HG03025 (cell line): ENCODE data around the gene OR4D2.
"Not testable (repeated sequence)": the region's sequence is repeated elsewhere in the genome, so short reads cannot be mapped to it uniquely, and the experiment has no call there.

Source experiments
- ATAC-seq: cut with Tn5 transposase; IDR thresholded peaks from one replicate; pipeline ENCODE4 v1.9.1; 2021; ENCODE audit warnings: mild to moderate bottlenecking, moderate library complexity; ENCODE audit not compliant: unreplicated experiment, low FRiP score

Gene OR4D2

GRCh38 chr17:58166682-58167081 lies at the start of gene OR4D2:
OR4D2 (plus strand) TSS chr17:58166982; CDS start chr17:58169656, 2,674 bp downstream.
- ATAC-seq = no peak

GRCh38 chr17:58117382-58117781 lies 49.4 kb upstream of the OR4D2 start:
- ATAC-seq = no peak

GRCh38 chr17:58119491-58119890 lies 47.3 kb upstream of the OR4D2 start:
- no peak for ATAC-seq

DNA sequence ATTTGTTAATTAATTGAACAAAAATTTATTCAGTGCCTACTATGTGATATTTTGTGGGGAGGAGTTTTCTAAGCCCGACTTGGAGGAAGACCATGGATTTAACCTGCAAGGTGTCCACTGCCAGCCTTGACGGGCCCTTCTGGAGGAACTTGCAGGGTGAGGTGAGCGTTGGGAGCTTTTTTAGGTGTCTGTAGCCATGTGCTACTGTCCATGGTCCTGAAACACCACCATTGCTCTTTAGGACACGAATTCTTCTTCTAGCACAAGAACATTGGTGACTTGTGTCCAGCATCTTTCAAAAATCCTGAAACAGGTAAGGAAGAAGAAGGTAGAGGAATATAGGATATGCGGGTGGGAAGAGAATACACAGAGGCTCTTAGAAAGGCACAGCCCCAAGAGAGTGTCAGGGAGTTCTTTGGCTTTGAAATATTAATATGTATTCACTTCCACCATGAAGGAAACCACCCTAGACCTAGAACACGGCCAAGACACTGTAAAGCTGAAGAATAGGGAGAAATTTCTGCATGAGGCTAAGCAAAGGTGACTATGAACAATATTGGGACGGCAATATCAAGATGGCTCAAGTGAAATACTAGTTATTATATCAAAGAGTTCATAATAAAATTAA lies 46.5 kb upstream of the OR4D2 start:
- ATAC-seq = no peak

GRCh38 chr17:58121925-58122324 lies 44.9 kb upstream of the OR4D2 start:
- no peak for ATAC-seq

GRCh38 chr17:58127846-58128245 lies 38.9 kb upstream of the OR4D2 start:
- ATAC-seq = no peak

- not testable (repeated sequence) for ATAC-seq
These were observed 34.1 kb upstream of the OR4D2 start for GRCh38 chr17:58132697-58133096.

- no peak for ATAC-seq
These were observed 30.0 kb upstream of the OR4D2 start for GRCh38 chr17:58136669-58137279.

- no peak for ATAC-seq
These were observed 25.3 kb upstream of the OR4D2 start for GRCh38 chr17:58141505-58141904.

DNA sequence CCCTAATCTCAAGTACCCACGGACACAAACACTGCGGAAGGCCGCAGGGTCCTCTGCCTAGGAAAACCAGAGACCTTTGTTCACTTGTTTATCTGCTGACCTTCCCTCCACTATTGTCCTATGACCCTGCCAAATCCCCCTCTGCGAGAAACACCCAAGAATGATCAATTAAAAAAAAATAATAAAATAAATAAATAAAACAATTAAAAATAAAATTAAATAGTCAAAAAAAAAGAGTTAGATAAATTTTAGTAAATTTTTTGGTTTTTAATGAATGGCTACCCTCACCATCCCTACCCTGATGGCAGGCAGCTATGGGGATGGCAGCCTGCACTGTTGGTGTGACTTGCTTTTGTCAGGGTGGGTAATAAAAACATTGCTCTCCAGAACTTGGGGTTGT lies 23.4 kb upstream of the OR4D2 start:
- ATAC-seq = not testable (repeated sequence)

GRCh38 chr17:58144801-58145200 lies 22.0 kb upstream of the OR4D2 start:
- no peak for ATAC-seq

GRCh38 chr17:58147930-58148434 lies 18.8 kb upstream of the OR4D2 start, which contains the start of gene OR4D1:
OR4D1 (plus strand) TSS chr17:58148384; CDS start chr17:58155154, 6,770 bp downstream.
- no peak for ATAC-seq

DNA sequence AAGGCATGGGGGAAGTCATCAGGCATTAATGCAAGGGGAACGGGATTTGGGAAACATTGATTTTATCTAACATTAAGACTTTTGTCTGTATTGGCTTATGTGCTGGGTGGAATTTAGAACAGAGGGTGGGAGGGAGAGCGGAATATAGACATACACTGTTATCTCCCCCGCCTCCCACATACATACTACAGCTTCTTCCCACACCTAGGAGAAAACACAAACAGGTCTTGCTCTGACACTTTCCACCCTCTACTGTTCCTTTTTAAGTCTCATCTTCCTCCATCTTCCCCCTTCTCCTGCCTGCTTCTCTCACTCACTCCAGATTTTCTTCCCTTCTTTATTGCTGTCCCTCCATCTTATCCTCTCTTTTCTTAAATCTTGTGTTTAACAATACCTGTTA lies 18.2 kb upstream of the OR4D2 start:
- no peak for ATAC-seq

- no peak for ATAC-seq
These were observed 16.4 kb upstream of the OR4D2 start for GRCh38 chr17:58150394-58150793.

- ATAC-seq = no peak
These were observed 13.7 kb upstream of the OR4D2 start for GRCh38 chr17:58153046-58153445.

- no peak for ATAC-seq
These were observed 13.1 kb upstream of the OR4D2 start for GRCh38 chr17:58153671-58154070.

DNA sequence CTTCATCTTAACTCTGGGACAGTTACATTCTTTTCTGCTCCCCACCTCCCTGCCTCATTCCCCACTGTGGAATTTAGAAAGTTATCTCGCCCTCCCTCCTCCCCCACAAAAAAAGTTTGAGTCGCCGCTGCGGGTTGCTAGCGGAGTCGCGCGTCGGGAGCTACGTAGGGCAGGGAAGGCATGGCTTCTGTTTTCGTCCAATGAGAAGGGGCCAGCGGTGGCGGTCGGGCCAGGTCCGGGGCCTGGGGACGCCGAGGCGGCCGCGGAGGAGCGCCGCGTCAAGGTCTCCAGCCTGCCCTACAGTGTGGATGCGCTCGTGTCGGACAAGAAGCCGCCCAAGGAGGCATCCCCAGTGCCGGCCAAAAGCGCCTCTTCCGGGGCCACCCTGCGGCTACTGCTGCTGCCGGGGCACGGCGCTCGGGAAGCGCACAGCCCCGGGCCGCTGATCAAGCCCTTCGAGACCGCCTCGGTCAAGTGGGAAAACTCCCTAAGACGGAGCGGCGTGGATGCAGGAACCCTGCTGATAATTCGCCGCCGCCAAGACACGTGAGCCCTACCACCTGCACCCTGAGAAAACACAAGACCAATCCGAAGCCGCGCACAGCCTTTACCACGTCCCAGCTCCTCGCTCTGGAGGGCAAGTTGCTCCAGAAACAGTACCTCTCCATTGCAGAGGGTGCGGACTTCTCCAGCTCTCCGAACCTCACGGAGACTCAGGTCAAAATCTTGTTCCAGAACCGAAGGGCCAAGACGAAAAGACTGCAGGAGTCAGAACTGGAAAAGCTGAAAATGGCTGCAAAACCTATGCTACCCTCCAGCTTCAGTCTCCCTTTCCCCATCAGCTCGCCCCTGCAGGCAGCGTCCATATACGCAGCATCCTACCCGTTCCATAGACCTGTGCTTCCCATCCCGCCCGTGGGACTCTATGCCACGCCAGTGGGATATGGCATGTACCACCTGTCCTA lies 9.7 kb upstream of the OR4D2 start:
- no peak for ATAC-seq

- no peak for ATAC-seq
These were observed 8.6 kb upstream of the OR4D2 start for GRCh38 chr17:58158181-58158580.

GRCh38 chr17:58161566-58161965 lies 5.2 kb upstream of the OR4D2 start:
- no peak for ATAC-seq

DNA sequence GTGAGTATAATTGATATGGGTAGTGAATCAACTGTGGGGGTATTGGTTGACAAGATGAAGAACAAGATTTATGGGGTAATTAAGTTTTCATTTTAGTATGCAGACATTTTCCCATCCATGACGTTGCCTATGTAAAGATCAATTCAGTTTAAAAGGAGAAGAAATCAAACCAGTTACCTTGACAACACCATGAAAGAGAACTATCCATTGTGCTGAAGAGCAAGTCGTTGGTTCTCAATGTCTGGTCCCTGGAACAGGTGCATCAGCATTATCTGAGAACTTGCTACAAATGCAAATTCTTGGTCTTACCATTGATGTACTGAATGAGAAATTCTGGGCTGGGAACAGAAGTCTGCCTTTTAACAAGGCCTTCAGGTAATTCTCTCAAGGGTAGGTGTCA lies 801 bp upstream of the OR4D2 start:
- ATAC-seq = no peak

GRCh38 chr17:58170622-58171021 lies 3.8 kb downstream of the OR4D2 start:
- ATAC-seq = no peak
